H1 (cell line): ENCODE data around the gene SPSB3. TPM values are rescaled to one million over a fixed set of nuclear protein-coding genes. Genes with fewer than 3 reads are reported as not detected.

Experiments
- CTCF ChIA-PET: fragments of 300-600 bp; sonication (Branson Sonifier 250); formaldehyde crosslinking; loops from one replicate; lab custom pipeline; 2021; ENCODE audit not compliant: partially characterized antibody; lab: Charles Lee
- POLR2A ChIA-PET: fragments of 300-600 bp; sonication (Branson Sonifier 250); formaldehyde crosslinking; loops from one replicate; lab custom pipeline; 2021; ENCODE audit warnings: inconsistent platforms; ENCODE audit not compliant: partially characterized antibody; lab: Charles Lee
- DNase-seq, 2 experiments: peaks; one replicate each; pipeline versions ENCODE4 v3.0.0 to v3.0.0-alpha.2; 2010 to 2022; ENCODE audit warnings: low spot score in 2 of 2, low read depth in 1 of 2, mixed read lengths in 1 of 2
- FAIRE-seq: peaks from 2 replicates; lab custom pipeline; 2011; peaks lifted over from hg19 to GRCh38; lab: Jason Lieb, UNC
- H2AFZ ChIP-seq: 2 replicates; pipeline ENCODE4 v1.8.1; 2012; ENCODE audit warnings: low read length, inconsistent platforms
- H2AK5ac ChIP-seq: 2 replicates; pipeline ENCODE4 v1.6.1; 2013; ENCODE audit warnings: low read depth, low read length
- H2BK120ac ChIP-seq: replicated peaks from 2 replicates; pipeline ENCODE3; 2013; ENCODE audit warnings: low read depth, low read length, inconsistent platforms
- H2BK12ac ChIP-seq: 2 replicates; pipeline ENCODE4 v1.6.1; 2013; ENCODE audit warnings: low read depth, low read length
- H2BK15ac ChIP-seq: 2 replicates; pipeline ENCODE4 v1.6.1; 2013; ENCODE audit warnings: low read length
- H2BK20ac ChIP-seq: 2 replicates; pipeline ENCODE4 v1.6.1; 2013; ENCODE audit warnings: low read length
- H2BK5ac ChIP-seq: 2 replicates; pipeline ENCODE4 v1.6.1; 2013; ENCODE audit warnings: low read depth, low read length
- H3K14ac ChIP-seq: 2 replicates; pipeline ENCODE4 v1.6.1; 2013; ENCODE audit warnings: inconsistent platforms; ENCODE audit not compliant: insufficient read length
- H3K18ac ChIP-seq: 2 replicates; pipeline ENCODE4 v1.6.1; 2013; ENCODE audit warnings: low read length; ENCODE audit errors: extremely low read depth
- H3K23ac ChIP-seq: 2 replicates; pipeline ENCODE4 v1.6.1; 2013; ENCODE audit warnings: inconsistent platforms; ENCODE audit not compliant: insufficient read length
- H3K23me2 ChIP-seq: 2 replicates; pipeline ENCODE4 v1.6.1; 2013; ENCODE audit warnings: low read depth, low read length
- H3K27ac ChIP-seq: 2 replicates; pipeline ENCODE4 v1.6.1; 2011; ENCODE audit warnings: low read depth, low read length, inconsistent platforms
- H3K27me3 ChIP-seq, 4 experiments: replicated peaks in 1 of 4; 1 replicate in 1 of 4; 2 replicates in 3 of 4; pipeline versions ENCODE4 v1.6.1 to v1.8.1; 2011 to 2013; ENCODE audit warnings: low read length in 3 of 4, mild to moderate bottlenecking in 3 of 4, inconsistent platforms in 2 of 4, mixed read lengths in 2 of 4, moderate library complexity in 1 of 4; ENCODE audit not compliant: control insufficient read depth in 3 of 4, insufficient read depth in 3 of 4; ENCODE audit errors: extremely low read depth in 1 of 4
- H3K36me3 ChIP-seq, 4 experiments: 2 replicates each; pipeline versions ENCODE4 v1.6.1 to v1.8.1; 2011 to 2013; ENCODE audit warnings: mild to moderate bottlenecking in 4 of 4, low read length in 3 of 4, moderate library complexity in 2 of 4, control low read depth in 1 of 4, inconsistent platforms in 1 of 4; ENCODE audit not compliant: insufficient read depth in 4 of 4, control insufficient read depth in 2 of 4
- H3K4ac ChIP-seq: replicated peaks from 2 replicates; pipeline ENCODE3; 2013; ENCODE audit warnings: low read length, low read depth, mixed read lengths, inconsistent platforms; ENCODE audit not compliant: insufficient read length
- H3K4me1 ChIP-seq, 4 experiments: replicated peaks in 1 of 4; 1 replicate in 1 of 4; 2 replicates in 3 of 4; pipeline versions ENCODE4 v1.6.1 to v1.8.1; 2011 to 2013; ENCODE audit warnings: low read length in 3 of 4, inconsistent platforms in 2 of 4, mixed read lengths in 1 of 4; ENCODE audit not compliant: insufficient read depth in 4 of 4, control insufficient read depth in 3 of 4
- H3K4me2 ChIP-seq, 2 experiments: 2 replicates each; pipeline versions ENCODE4 v1.6.1 to v1.8.1; 2011 to 2013; ENCODE audit warnings: low read depth in 2 of 2, low read length in 2 of 2, control low read depth in 1 of 2, inconsistent platforms in 1 of 2, mild to moderate bottlenecking in 1 of 2; ENCODE audit not compliant: insufficient read depth in 1 of 2
- H3K4me3 ChIP-seq, 4 experiments: fragments of 200-600, 300-600 bp in 1 of 4; sonication (generic), shearing (Covaris generic), sonication (Bioruptor Twin) in 1 of 4; 2 replicates each; pipeline versions ENCODE4 v1.5.1 to v1.8.1; 2011 to 2016; ENCODE audit warnings: low read length in 4 of 4, low read depth in 3 of 4, control low read depth in 2 of 4, inconsistent platforms in 2 of 4, mild to moderate bottlenecking in 2 of 4, mixed read lengths in 1 of 4, moderate library complexity in 1 of 4; ENCODE audit not compliant: insufficient read depth in 2 of 4; ENCODE audit errors: extremely low read depth in 1 of 4
- H3K56ac ChIP-seq: replicated peaks from 2 replicates; pipeline ENCODE3; 2013; ENCODE audit warnings: low read depth, mild to moderate bottlenecking, mixed read lengths, low read length, inconsistent platforms; ENCODE audit not compliant: insufficient read length
- H3K79me1 ChIP-seq: 2 replicates; pipeline ENCODE4 v1.6.1; 2013; ENCODE audit warnings: low read depth, low read length, control low read depth
- H3K79me2 ChIP-seq, 2 experiments: 2 replicates each; pipeline versions ENCODE4 v1.6.1 to v1.8.1; 2012 to 2013; ENCODE audit warnings: low read length in 2 of 2, mild to moderate bottlenecking in 2 of 2, inconsistent platforms in 1 of 2; ENCODE audit not compliant: insufficient read depth in 2 of 2, control insufficient read depth in 1 of 2
- H3K9ac ChIP-seq, 4 experiments: replicated peaks in 1 of 4; 1 replicate in 1 of 4; 2 replicates in 3 of 4; pipeline versions ENCODE4 v1.6.1 to v1.8.1; 2011 to 2013; ENCODE audit warnings: low read depth in 3 of 4, low read length in 3 of 4, control low read depth in 2 of 4, mild to moderate bottlenecking in 2 of 4, moderate library complexity in 2 of 4, inconsistent platforms in 1 of 4; ENCODE audit errors: extremely low read depth in 1 of 4
- H3K9me3 ChIP-seq, 2 experiments: 2 replicates each; pipeline versions ENCODE4 v1.6.1 to v1.8.1; 2012 to 2013; ENCODE audit warnings: mild to moderate bottlenecking in 2 of 2, moderate library complexity in 2 of 2, control low read depth in 1 of 2, inconsistent platforms in 1 of 2, low read depth in 1 of 2, low read length in 1 of 2, mixed read lengths in 1 of 2; ENCODE audit not compliant: insufficient read depth in 2 of 2
- H4K20me1 ChIP-seq, 2 experiments: replicated peaks in 1 of 2; 2 replicates each; pipeline versions ENCODE3 to v1.8.1; 2011 to 2013; ENCODE audit warnings: inconsistent platforms in 2 of 2, low read length in 2 of 2, mild to moderate bottlenecking in 1 of 2; ENCODE audit not compliant: insufficient read depth in 2 of 2, control insufficient read depth in 1 of 2
- H4K5ac ChIP-seq: 2 replicates; pipeline ENCODE4 v1.6.1; 2013; ENCODE audit warnings: low read length, low read depth, mixed read lengths, inconsistent platforms; ENCODE audit not compliant: insufficient read length
- H4K8ac ChIP-seq: 2 replicates; pipeline ENCODE4 v1.8.0; 2013; ENCODE audit warnings: mild to moderate bottlenecking, moderate library complexity, low read length, inconsistent platforms; ENCODE audit not compliant: insufficient read depth; ENCODE audit errors: extremely low read depth
- H4K91ac ChIP-seq: replicated peaks from 2 replicates; pipeline ENCODE3; 2013; ENCODE audit warnings: low read length, mixed read lengths, inconsistent platforms; ENCODE audit not compliant: insufficient read length
- CEBPB ChIP-seq: IDR thresholded peaks from 2 replicates; pipeline ENCODE4 v1.6.1; 2012; ENCODE audit warnings: low read depth, low read length
- EZH2 ChIP-seq: fragments of 200-600 bp; sonication (generic); IDR thresholded peaks from 2 replicates; pipeline ENCODE4 v1.7.1; 2012; ENCODE audit warnings: low read depth, mild to moderate bottlenecking, moderate library complexity, low read length, inconsistent platforms; ENCODE audit not compliant: severe bottlenecking
- GABPA ChIP-seq: IDR thresholded peaks from 2 replicates; pipeline ENCODE4 v1.6.1; 2011; ENCODE audit warnings: mild to moderate bottlenecking, low read length, moderate library complexity, borderline replicate concordance; ENCODE audit not compliant: insufficient read depth
- JUND ChIP-seq: IDR thresholded peaks from 2 replicates; pipeline ENCODE4 v1.6.1; 2011; ENCODE audit warnings: mild to moderate bottlenecking, improper control_type of control experiment, low read length
- SRF ChIP-seq: IDR thresholded peaks from 2 replicates; pipeline ENCODE4 v1.6.1; 2011; ENCODE audit warnings: mild to moderate bottlenecking, low read depth, low read length, moderate library complexity
- SUZ12 ChIP-seq: fragments of 200-600 bp; sonication (generic); IDR thresholded peaks from 2 replicates; pipeline ENCODE4 v1.6.1; 2012; ENCODE audit warnings: mild to moderate bottlenecking, inconsistent platforms, low read length, moderate library complexity, mixed read lengths
- TAF7 ChIP-seq: optimal IDR thresholded peaks from 2 replicates; pipeline ENCODE3; 2011; ENCODE audit warnings: low read depth, mild to moderate bottlenecking, inconsistent platforms, low read length, moderate library complexity, borderline replicate concordance
- WGBS, 2 experiments: shearing (Covaris generic) in 1 of 2; methylation state at CpG; one replicate each; pipeline versions ENCODE4 v1.1.6 to v1.1.7; 2013 to 2015; ENCODE audit warnings: low lambda C conversion rate in 2 of 2, mixed read lengths in 2 of 2, inconsistent platforms in 1 of 2, low coverage in 1 of 2, missing lambda C conversion rate in 1 of 2; ENCODE audit not compliant: insufficient replicate concordance in 2 of 2, insufficient coverage in 1 of 2, insufficient read length in 1 of 2; ENCODE audit errors: extremely low coverage in 1 of 2, missing lambda C conversion rate in 1 of 2; 5-methylcytosine and 5-hydroxymethylcytosine counted together
- polyA plus RNA-seq, 7 experiments: library from polyadenylated mRNA; depleted of rRNA in 3 of 7; stranded (reverse) in 5 of 7; unstranded in 2 of 7; fragments of >200 nt in 5 of 7; fragments of 200-250 nt in 2 of 7; gene quantifications; 1 replicate in 5 of 7; 2 replicates in 1 of 7; 4 replicates in 1 of 7; pipeline versions ENCODE4 v1.2.1 to v1.2.3, GENCODE V29; 2011 to 2013; ENCODE audit warnings: missing spikeins in 2 of 7, mixed read lengths in 2 of 7
- total RNA-seq: library from RNA; stranded (reverse); fragmentation: NEBNext Ultra II Directional; extraction: Animal tissue kit (Norgen Biotek cat#: 25700); gene quantifications from 2 replicates; pipeline ENCODE4 v1.2.1, GENCODE V29; 2021

The SPSB3 gene
- total and polyA plus RNA-seq, 2 of the 8 experiments (the other 6 are each of a cell fraction or from before 2014, with no cell fraction given), result 22.5 to 37.8 TPM

GRCh38 chr16:1758923-1759322 is 23.4 kb downstream of the SPSB3 start:
- ChIA-PET CTCF (interaction anchor here (0.7 to 1.5 kb wide), 5 partner anchors 11 to 266 kb away, joined by 3 to 4 read pairs (median 3); partner anchors contain the start of genes MAPK8IP3 and TELO2), POLR2A (interaction anchor here (0.8 to 3.4 kb wide), 4 partner anchors 11 to 81 kb away, joined by 3 to 29 read pairs (median 4); partner anchors contain the start of genes EME2, JPT2, MRPS34 and NME3)
- peaks cover 0 to 6% of the 10 kb centered on the region in 2 experiments for H4K20me1 ChIP-seq
- no peak overlapping the region for H3K9ac ChIP-seq
- no peak overlapping the region for H2BK20ac ChIP-seq
- H2AFZ ChIP-seq, result no peak overlapping the region
- H3K79me1 ChIP-seq, result no peaks in the 10 kb centered on the region
- no peak overlapping the region for H3K4me3 ChIP-seq
- no peak overlapping the region for H3K4me2 ChIP-seq
- no peak overlapping the region for H2BK5ac ChIP-seq
- FAIRE-seq (no peak), DNase-seq (no peak)
- no peak overlapping the region for H4K5ac ChIP-seq
- no peak overlapping the region for H2BK120ac ChIP-seq
- no peak overlapping the region for H4K91ac ChIP-seq
- H3K14ac ChIP-seq, result no peak overlapping the region
- H3K27ac ChIP-seq, result no peak overlapping the region
- H3K79me2 ChIP-seq, result no peaks in the 10 kb centered on the region
- no peak overlapping the region for H2BK15ac ChIP-seq
- H3K56ac ChIP-seq, result no peak overlapping the region
- H4K8ac ChIP-seq, result no peak overlapping the region
- no peaks in the 10 kb centered on the region; the same call in 1 of the 2 replicates for H3K23me2 ChIP-seq
- no peaks in the 10 kb centered on the region; a peak in 1 of 7 replicates for H3K27me3 ChIP-seq
- no peak overlapping the region for H3K4ac ChIP-seq
- H3K36me3 ChIP-seq, result no peaks in the 10 kb centered on the region; a peak in 1 of 8 replicates
- peaks cover 0 to 5% (median 1%) of the 10 kb centered on the region in 4 experiments; a peak in 5 of 7 replicates for H3K4me1 ChIP-seq
- no peak overlapping the region for H2AK5ac ChIP-seq
- H3K23ac ChIP-seq, result no peak overlapping the region
- WGBS, 2 experiments, result 88% methylated on average over 17 of the region's 18 CpGs; no CpG with 5 or more reads in 1 of the 2 experiments
- no peak overlapping the region for H2BK12ac ChIP-seq
- H3K9me3 ChIP-seq, result no peaks in the 10 kb centered on the region; a peak in 1 of 4 replicates
- H3K18ac ChIP-seq, result no peak overlapping the region
- TF ChIP-seq TAF7, result no peak
- TF ChIP-seq GABPA, result no peak
- no peak for TF ChIP-seq EZH2
- no peak for TF ChIP-seq SUZ12
- TF ChIP-seq SRF, result no peak
- no peak for TF ChIP-seq JUND
- TF ChIP-seq CEBPB, result no peak
